B cell (primary cell): ENCODE data around the gene RBL1.

Source experiments
- CTCF ChIP-seq: fragments of 200-600 bp; IDR thresholded peaks from one replicate; pipeline ENCODE4 v1.8.0; 2022; ENCODE audit warnings: antibody characterized with exemption, mild to moderate bottlenecking
- EZH2 ChIP-seq: IDR thresholded peaks from 2 replicates; pipeline ENCODE4 v1.6.1; 2012; ENCODE audit warnings: borderline replicate concordance, low read depth, mild to moderate bottlenecking, moderate library complexity, low read length; ENCODE audit not compliant: insufficient read depth, poor library complexity, severe bottlenecking

GRCh38 chr20:37066168-37066567 is 29.6 kb downstream of the RBL1 start:
- TF ChIP-seq CTCF = no peak
- no peak for TF ChIP-seq EZH2
